GM18909 (cell line): ENCODE results near the gene DUSP5.

Experiments used
- ATAC-seq: cut with Tn5 transposase; IDR thresholded peaks from one replicate; pipeline ENCODE4 v1.9.1; 2021; ENCODE audit warnings: mild to moderate bottlenecking; ENCODE audit not compliant: unreplicated experiment, poor library complexity

Gene DUSP5

GRCh38 chr10:110479710-110480109 lies 18.0 kb upstream of the DUSP5 start:
- ATAC-seq: no peak

GRCh38 chr10:110480387-110480786 lies 17.3 kb upstream of the DUSP5 start:
- ATAC-seq: no peak

GRCh38 chr10:110481919-110482318 lies 15.8 kb upstream of the DUSP5 start:
- no peak for ATAC-seq

DNA sequence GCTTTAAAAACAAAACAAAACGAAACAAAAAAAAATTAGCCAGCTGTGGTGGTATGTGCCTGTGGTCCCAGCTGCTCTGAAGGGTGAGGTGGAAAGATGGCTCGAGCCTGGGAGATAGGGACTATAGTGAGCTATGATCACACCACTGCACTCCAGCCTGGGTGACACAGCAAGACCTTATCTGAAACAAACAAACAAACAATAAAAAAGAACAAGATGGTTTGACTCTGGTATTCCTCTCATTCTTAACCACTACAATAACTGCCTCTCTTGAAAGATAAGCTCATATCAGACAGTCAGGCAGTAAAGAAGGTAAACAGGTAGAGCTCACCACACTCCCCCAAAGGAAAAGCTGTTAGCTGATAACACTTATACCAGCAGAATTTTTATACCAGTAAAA lies 14.1 kb upstream of the DUSP5 start:
- ATAC-seq: no peak

DNA sequence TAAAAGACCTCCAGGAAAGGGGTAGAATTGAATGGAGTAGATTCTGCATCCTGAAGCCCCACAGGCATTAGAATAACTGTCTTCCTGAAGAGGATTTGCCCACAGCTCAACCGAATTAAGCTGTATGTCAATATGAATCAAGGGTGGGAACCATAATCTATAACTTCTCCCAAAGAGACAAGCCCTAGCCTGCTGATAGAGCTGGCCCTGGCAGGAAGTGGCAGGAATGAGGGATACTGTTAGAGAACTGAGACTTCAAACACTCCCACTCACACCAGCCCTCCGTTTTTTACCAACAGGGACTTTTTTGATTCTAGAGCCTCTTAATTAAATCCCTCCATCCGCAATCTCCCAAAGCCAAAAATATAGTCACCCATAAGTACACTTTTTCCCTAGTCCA lies 12.2 kb upstream of the DUSP5 start:
- no peak for ATAC-seq

GRCh38 chr10:110486680-110487410 lies 10.9 kb upstream of the DUSP5 start:
- ATAC-seq: peak; percentile 47

DNA sequence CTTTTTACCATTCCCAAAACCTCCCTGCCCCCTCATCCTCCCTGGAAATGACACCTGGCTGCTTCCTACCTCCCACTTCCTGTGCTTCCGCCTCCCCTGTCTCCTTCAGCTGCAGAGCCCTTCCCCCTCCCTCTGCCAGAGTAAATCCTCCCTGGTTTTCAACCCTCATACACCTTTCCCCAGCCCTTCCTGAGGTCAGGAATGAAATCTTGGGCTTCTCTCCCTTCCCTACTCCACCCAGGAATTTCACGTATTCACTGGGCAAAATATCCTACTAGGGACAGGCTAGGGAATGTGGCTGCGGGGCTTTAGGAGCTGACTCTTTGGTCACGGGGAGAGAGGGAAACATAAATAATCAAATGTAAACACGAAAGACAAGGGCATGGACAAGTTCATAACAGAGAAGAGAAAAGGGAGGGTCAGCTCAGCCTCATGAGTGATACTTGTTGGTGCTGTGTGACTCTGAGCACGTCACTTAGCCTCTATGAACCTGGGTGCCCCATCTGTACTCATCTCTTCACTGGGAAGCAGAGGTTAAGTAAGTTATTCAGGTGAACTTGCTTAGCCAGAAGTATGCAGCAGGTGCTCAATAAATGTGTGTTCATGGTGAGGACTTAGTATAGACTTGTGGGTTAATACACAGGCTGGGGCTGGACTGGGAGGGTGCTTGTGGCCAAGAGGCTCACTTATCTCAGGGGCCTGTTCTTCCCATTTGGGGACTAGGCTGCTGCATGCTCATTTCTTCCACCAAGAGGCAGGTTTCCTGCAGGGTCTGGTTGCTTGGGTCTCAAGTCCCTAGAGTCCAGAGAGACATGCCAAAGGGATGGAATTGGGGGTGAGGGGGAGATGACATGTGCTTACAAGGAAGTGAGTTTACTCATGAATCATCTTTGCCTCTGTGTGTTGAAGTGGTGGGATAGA lies 10.0 kb upstream of the DUSP5 start:
- no peak for ATAC-seq

DNA sequence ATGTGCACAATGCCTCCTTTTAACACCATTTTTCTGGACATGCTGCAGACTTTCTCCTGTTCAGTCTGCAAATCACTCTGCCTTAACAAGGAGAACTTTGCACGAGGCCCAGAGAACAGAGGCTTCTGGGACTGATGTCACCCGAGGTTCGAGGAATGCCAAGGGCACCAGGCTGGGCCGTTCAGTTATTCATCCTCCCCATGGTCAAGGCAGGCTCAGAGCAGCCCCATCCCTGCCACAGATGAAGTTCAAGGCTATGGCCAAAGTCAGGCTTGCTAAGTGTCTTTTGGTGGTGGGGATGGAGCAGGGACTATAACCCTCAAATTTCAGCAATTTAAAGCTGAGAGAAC lies 9.4 kb upstream of the DUSP5 start:
- ATAC-seq: no peak

- no peak for ATAC-seq
Observed at GRCh38 chr10:110488940-110489339, 8.8 kb upstream of the DUSP5 start.

GRCh38 chr10:110490640-110491039 lies 7.1 kb upstream of the DUSP5 start:
- ATAC-seq: no peak

GRCh38 chr10:110491346-110491745 lies 6.4 kb upstream of the DUSP5 start:
- no peak for ATAC-seq

DNA sequence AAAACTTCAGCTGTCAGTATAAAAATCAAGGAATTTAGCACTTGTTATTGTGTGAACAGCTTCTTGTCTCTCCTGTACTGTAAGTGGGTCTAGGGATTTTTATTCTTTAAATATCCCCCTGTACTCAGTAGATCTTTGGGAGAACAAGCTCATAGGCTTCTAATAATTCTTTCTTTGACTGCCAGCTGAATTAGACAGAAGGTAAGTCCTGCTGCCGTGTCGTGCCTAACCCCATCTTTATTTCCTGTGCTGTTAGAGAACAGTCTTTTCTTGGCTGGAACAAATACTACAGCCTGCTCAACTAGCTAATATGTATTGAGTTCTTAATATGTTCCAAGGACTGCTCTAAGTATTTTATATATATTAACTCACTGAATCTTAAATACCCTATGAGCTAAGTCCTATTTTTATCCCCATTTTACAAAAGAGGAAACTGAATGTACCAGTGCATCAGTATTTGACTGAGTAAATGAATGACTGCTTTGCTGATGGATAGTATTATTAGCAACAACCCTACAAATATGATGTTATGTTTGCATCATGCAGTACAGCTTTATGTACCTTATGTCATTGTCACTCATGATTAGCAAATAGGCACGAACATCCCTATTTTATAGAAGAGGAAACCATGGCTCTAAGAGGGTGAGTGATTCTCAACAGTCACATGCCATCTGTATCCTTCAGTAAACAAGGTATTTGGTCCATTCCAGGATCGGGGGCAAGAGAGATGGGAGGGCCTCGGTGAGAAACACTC lies 5.5 kb upstream of the DUSP5 start:
- peak; percentile 50 for ATAC-seq

DNA sequence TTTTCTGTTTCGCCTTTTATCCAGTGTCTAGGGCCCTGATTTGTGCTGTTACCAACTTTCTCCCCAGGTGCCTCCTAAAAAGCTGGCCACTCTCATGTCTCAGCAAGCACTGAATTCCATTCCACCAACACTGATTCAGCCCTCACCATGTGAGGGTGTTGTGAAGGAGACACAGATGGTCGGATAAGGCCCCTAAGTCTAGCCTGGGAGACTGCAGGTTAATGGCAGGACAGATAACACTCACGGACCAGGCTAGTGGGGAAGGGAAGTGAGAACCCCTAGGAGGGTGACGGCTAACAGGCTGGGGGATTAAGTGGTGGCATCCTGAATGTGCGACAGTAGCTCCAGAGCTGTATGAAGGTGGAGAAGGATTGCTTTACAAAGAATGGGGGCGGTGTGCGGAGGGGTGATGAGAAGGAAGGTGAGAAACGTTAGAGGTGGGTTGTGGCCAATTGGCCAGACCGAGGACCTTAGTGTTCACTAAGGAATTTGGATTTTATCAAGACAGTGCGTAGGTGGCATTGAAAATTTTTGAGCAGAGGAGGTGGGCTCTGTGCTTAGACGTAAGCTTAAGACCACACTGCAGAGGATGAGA lies 3.8 kb upstream of the DUSP5 start:
- no peak for ATAC-seq

GRCh38 chr10:110494532-110494931 lies 3.2 kb upstream of the DUSP5 start:
- ATAC-seq: no peak

GRCh38 chr10:110495731-110496552 lies 1.8 kb upstream of the DUSP5 start:
- ATAC-seq: no peak

DNA sequence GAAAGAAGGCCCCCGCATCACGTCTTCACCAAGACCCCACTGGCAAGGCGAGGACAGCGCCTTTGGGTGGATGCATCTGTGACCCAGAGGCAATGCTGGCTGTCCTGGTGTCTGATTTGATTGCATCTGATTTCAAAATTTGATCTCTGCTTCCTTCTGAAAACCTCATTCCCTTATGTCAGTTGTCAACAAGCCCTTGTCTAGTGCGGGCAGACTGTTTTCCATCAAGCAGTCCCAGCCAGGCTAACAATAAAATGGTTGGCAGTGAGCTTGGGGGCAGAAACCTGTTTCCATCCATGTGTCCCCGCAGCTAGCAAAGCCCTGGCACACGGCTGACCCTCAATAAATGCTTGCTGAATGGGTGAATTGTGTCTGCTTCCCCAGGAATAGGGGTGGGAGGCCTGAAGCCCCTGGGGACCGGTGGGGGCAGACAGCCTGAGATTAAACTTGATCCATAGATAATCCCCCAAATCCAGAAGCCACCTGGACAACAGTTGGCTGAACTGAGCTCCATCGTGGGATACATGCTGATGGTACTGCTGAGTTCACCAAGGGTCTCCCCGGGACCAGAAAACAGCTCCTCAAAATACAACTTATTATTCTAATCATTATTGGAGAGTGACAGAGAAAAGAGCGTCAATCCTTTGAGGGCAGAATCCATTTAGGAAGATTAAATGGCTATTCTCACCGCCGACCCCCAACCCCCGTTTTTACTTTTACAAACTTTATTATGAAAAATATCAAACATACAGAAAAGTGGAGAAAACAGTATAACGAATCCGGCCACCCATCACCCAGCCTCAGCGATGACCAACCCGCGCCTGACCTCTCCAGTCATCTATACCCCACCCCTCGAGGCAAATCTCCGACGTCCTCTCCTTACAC lies 912 bp upstream of the DUSP5 start:
- ATAC-seq: no peak

DNA sequence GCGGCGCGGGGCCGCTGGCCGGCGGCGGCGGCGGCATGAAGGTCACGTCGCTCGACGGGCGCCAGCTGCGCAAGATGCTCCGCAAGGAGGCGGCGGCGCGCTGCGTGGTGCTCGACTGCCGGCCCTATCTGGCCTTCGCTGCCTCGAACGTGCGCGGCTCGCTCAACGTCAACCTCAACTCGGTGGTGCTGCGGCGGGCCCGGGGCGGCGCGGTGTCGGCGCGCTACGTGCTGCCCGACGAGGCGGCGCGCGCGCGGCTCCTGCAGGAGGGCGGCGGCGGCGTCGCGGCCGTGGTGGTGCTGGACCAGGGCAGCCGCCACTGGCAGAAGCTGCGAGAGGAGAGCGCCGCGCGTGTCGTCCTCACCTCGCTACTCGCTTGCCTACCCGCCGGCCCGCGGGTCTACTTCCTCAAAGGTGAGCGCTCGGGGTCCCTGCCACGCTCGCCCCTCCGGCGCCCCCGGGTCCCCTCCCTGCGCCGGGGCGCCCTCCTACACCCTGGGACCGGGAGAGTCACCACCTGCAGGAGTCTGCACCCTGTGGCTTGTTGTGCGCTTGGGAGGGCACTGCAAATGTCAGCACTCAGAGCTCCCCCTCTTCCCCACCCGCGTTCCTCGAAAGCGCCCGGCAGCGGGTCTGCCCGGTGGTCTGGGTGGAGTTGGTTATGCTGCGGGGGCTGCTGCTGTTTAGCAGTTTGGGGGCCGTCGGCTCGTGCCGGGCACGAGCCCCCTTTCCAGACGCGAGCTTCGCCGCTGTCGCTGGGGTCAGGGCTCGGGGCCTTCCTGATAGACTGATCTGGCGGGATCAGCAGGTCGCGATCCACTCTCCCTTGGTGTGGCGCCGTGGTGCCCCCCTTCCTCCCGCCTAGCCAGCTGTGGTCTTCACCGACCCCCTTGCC lies 627 bp downstream of the DUSP5 start:
- peak; percentile 11 for ATAC-seq
